NCI-H510A treated with DMSO at 0.1 percent for 48 hours (cell line): ENCODE results near the gene DOLPP1.
A peak's percentile ranks its signal among the peaks of the same experiment; 100 is the strongest.

Experiments used
- DNase-seq: peaks from one replicate; lab custom pipeline; 2025; lab: John Stamatoyannopoulos, UW

The DOLPP1 gene

GRCh38 chr9:129139233-129139992 is 58.5 kb downstream of the DOLPP1 start:
- DNase-seq, result peak; percentile 94

GRCh38 chr9:129139993-129140396 is 59.1 kb downstream of the DOLPP1 start:
- peak; percentile 73 for DNase-seq
